Ovary (tissue), 9 donors: ENCODE results near the gene TNRC6A. TPM values are rescaled to one million over a fixed set of nuclear protein-coding genes. Genes with fewer than 3 reads are reported as not detected.

Source experiments
- DNase-seq, 5 donors: peaks; one replicate each; pipeline ENCODE4 v3.0.0-alpha.2; 2019 to 2020
- H3K27ac ChIP-seq, 2 donors: fragments of 200-600 bp; one replicate each; pipeline versions ENCODE4 v1.5.1 to v1.8.0; 2019 to 2022
- H3K27me3 ChIP-seq: fragments of 200-600 bp; one replicate; pipeline ENCODE4 v1.8.0; 2022
- H3K36me3 ChIP-seq: fragments of 200-600 bp; sonication (generic); one replicate; pipeline ENCODE4 v1.5.1; 2019
- H3K4me1 ChIP-seq: one replicate; pipeline ENCODE4 v1.8.1; 2013; ENCODE audit warnings: mild to moderate bottlenecking, moderate library complexity; ENCODE audit not compliant: insufficient read depth
- H3K4me3 ChIP-seq: fragments of 200-600 bp; sonication (generic); one replicate; pipeline ENCODE4 v1.5.1; 2017
- H3K9me3 ChIP-seq, 2 donors: fragments of 200-600 bp in 1 of 2; sonication (generic) in 1 of 2; one replicate each; pipeline versions ENCODE4 v1.5.1 to v1.8.1; 2013 to 2019; ENCODE audit warnings: mild to moderate bottlenecking in 1 of 2, moderate library complexity in 1 of 2
- CTCF ChIP-seq, 3 donors: fragments of 450-650 bp in 2 of 3; fragments of 200-600 bp in 1 of 3; IDR thresholded peaks; one replicate each; pipeline versions ENCODE4 v1.5.1 to v1.8.0; 2016 to 2022; ENCODE audit warnings: antibody characterized with exemption in 3 of 3, mild to moderate bottlenecking in 1 of 3
- EP300 ChIP-seq: sonication (generic); formaldehyde crosslinking; IDR thresholded peaks from one replicate; pipeline ENCODE4 v1.6.1; 2017; ENCODE audit warnings: antibody characterized with exemption
- POLR2A ChIP-seq: fragments of 450-650 bp; IDR thresholded peaks from one replicate; pipeline ENCODE4 v1.6.1; 2017; ENCODE audit warnings: antibody characterized with exemption, mild to moderate bottlenecking, moderate library complexity
- WGBS, 3 donors: extraction: QIAGEN DNeasy Blood & Tissue Kit in 1 of 3; methylation state at CpG; one replicate each; pipeline versions ENCODE4 v1.1.5 to v1.1.7; 2013 to 2017; 5-methylcytosine and 5-hydroxymethylcytosine counted together
- intact Hi-C, 4 donors: fragments of 100-400 bp; cut with DNase I; formaldehyde crosslinking; loops; one replicate each; pipeline versions ENCODE4 v1.11.0 to v1.15.1; 2022 to 2023
- polyA plus RNA-seq, 2 donors: library from polyadenylated mRNA; stranded (reverse); fragments of 200-250 nt in 1 of 2; fragments of 350-450 nt in 1 of 2; fragmentation: Illumina TruSeq in 1 of 2; extraction: RNeasy Lipid Tissue Mini Kit (QIAGEN cat#74804) in 1 of 2; gene quantifications; one replicate each; pipeline ENCODE4 v1.2.3, GENCODE V29; 2013 to 2014
- total RNA-seq, 7 donors: library from RNA; depleted of rRNA in 2 of 7; stranded (reverse); fragments of >200 nt in 2 of 7; fragmentation: NEBNext Ultra II Directional in 3 of 7; extraction: Animal tissue kit (Norgen Biotek cat#: 25700) in 3 of 7; gene quantifications; one replicate each; pipeline versions ENCODE4 v1.1.0 to v1.2.4, GENCODE V29; 2016 to 2023
- donor health status: DM: no; HTN: no; CAD: no; lungs with moderate emphysema.
- donor health status: DM: no; HTN: no; CAD: no.
- donor health status: Bipolar disorder and iron deficiency.
- donor health status: DM: yes; HTN: yes; CAD: no.
- donor health status: DM: no; HTN: no; CAD: no.
- donor health status: DM: yes; HTN: yes; CAD: no.

The TNRC6A gene
- total and polyA plus RNA-seq, 9 donors = 22.1 to 80.7 (median 54.0) TPM

- TF ChIP-seq EP300 = no peak
- no peak for TF ChIP-seq POLR2A
- TF ChIP-seq CTCF (IDR thresholded peaks at IDR 0.05) = no peak
- Histone ChIP-seq H3K27me3 (no peaks in the 10 kb centered on the region), H3K36me3 (no peaks in the 10 kb centered on the region), H3K4me3 (no peak overlapping the region), H3K4me1 (peaks cover 4% of the 10 kb centered on the region), H3K27ac (no peak overlapping the region), H3K9me3 (no peaks in the 10 kb centered on the region)
- 68 to 80% (median 71%) methylated on average over 6 of the region's 6 CpGs for WGBS, 3 donors
- no peak for DNase-seq
- intact Hi-C loops = loop anchor here in 1 of 4 donors (10.0 kb wide), 1 partner anchor 242 kb away; no protein-coding TSS in a partner anchor
Measured at GRCh38 chr16:24816688-24817087, 87.2 kb downstream of the TNRC6A start.

- Histone ChIP-seq H3K36me3 (no peaks in the 10 kb centered on the region), H3K9me3 (no peaks in the 10 kb centered on the region), H3K4me1 (peaks cover 2% of the 10 kb centered on the region), H3K27ac (no peak overlapping the region), H3K4me3 (no peak overlapping the region), H3K27me3 (no peaks in the 10 kb centered on the region)
- WGBS, 3 donors = 27 to 57% (median 34%) methylated on average over 2 of the region's 2 CpGs
- TF ChIP-seq CTCF (IDR thresholded peaks at IDR 0.05) (no peak), POLR2A (no peak), EP300 (no peak)
- intact Hi-C loops = loop anchor here in 1 of 4 donors (10.0 kb wide), 1 partner anchor 245 kb away; no protein-coding TSS in a partner anchor
- DNase-seq = no peak
Measured at GRCh38 chr16:24819462-24820040, 90.1 kb downstream of the TNRC6A start.

DNA sequence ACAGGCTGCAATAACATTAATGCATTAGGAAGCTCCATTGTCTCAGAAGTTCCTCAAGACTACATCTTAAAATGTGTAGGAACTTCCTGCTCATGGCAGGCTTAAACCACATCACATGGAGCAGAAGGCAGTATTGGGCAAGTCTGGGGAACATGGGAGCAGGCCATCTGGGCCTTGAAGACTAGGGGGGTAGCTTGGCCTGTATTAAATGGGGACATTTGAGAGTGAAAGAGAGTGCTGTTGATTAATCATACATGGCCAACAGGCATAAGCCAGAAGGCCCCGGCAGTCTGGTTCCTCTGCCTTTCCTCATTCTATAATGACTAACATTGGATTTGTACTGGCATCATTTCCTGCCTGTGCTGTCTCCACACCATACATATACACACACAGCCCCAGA, 91.1 kb downstream of the TNRC6A start:
- peaks cover 2% of the 10 kb centered on the region for H3K4me1 ChIP-seq
- no peaks in the 10 kb centered on the region for H3K36me3 ChIP-seq
- no peak overlapping the region for H3K27ac ChIP-seq
- no peak for DNase-seq
- no peaks in the 10 kb centered on the region for H3K9me3 ChIP-seq
- no peaks in the 10 kb centered on the region for H3K27me3 ChIP-seq
- TF ChIP-seq CTCF (IDR thresholded peaks at IDR 0.05) (no peak), POLR2A (no peak), EP300 (no peak)
- H3K4me3 ChIP-seq = no peak overlapping the region
- intact Hi-C loops = no loop called here
- 81 to 85% (median 85%) methylated on average over 1 of the region's 1 CpG for WGBS, 3 donors

GRCh38 chr16:24821129-24821528, 91.7 kb downstream of the TNRC6A start:
- Histone ChIP-seq H3K4me1 (peaks cover 2% of the 10 kb centered on the region), H3K36me3 (no peaks in the 10 kb centered on the region), H3K27me3 (no peaks in the 10 kb centered on the region), H3K9me3 (no peaks in the 10 kb centered on the region), H3K4me3 (no peak overlapping the region), H3K27ac (no peak overlapping the region)
- DNase-seq = no peak
- WGBS, 3 donors = 79 to 86% (median 83%) methylated on average over 9 of the region's 9 CpGs
- intact Hi-C loops = no loop called here
- TF ChIP-seq CTCF (IDR thresholded peaks at IDR 0.05) = no peak
- TF ChIP-seq POLR2A = no peak
- TF ChIP-seq EP300 = no peak
